HG03103 (cell line): Measurements from ENCODE around the gene ADAT1.

Experiments
- ATAC-seq: cut with Tn5 transposase; IDR thresholded peaks from one replicate; pipeline ENCODE4 v1.9.1; 2021; ENCODE audit warnings: low read depth; ENCODE audit not compliant: unreplicated experiment

The ADAT1 gene, protein sequence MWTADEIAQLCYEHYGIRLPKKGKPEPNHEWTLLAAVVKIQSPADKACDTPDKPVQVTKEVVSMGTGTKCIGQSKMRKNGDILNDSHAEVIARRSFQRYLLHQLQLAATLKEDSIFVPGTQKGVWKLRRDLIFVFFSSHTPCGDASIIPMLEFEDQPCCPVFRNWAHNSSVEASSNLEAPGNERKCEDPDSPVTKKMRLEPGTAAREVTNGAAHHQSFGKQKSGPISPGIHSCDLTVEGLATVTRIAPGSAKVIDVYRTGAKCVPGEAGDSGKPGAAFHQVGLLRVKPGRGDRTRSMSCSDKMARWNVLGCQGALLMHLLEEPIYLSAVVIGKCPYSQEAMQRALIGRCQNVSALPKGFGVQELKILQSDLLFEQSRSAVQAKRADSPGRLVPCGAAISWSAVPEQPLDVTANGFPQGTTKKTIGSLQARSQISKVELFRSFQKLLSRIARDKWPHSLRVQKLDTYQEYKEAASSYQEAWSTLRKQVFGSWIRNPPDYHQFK

DNA sequence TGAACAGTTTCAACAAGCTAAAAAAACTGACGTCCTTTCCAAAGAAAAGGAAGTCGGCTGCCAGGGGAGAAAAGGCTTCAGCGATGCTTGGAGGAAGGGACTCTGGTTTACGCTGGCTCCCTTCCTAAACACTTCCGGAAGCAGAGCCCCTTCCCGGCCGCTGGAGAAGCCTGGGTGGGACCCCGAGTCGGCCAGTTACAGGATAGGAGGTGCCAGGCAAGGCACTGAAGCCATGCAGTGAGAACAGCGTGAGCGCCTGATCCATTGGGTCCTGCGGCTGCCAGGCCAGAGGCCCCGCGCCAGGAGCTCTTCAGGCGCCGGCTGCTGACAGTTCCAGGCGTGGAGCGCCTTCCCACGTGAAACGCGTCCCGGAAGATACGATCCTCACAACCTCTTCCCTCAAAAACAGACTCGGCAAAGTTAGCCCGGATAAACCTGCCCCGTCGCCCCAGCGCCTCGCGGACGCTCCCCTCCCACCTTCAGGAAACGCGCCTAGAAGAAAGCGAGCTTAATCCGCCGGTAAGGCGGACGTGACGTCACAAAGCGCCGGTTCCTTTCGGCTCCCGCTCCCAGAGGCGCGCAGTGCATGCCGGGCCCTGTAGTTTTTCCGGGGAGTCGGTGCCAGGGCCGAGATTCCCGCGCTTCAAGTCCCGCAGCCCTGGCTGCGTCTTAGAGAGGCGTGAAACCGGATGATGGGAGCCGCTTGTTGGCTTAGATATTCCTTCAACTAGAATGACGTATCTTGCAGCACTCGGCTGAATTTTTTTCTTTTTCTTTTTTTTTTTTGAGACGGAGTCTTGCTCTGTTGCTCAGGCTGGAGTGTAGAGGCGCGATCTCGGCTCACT lies at the start of gene ADAT1:
Gene ADAT1 (minus strand): TSS at position 521 of the 845 bp plus-strand sequence. CDS start 2,482 bp downstream, outside the sequence.
- peak; percentile 96 for ATAC-seq

DNA sequence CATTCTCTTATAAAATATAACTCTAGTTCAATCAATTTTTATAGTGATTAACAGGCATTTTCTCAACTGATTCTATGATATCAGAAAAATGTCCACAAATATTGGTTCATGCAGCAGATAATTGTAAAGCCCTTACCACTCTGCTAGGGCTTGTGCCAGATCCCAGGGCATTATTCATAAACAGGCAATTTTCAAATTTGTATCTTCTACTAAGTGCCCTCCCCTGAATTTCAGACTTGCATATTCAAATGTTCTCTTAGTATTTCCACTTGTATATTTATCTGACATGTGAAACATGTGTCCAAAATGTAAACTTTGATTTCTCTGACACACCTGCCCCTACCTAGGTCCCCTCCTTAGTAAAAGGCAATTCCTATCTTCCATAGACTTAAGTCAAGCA lies 44.4 kb upstream of the ADAT1 start:
- ATAC-seq = no peak

DNA sequence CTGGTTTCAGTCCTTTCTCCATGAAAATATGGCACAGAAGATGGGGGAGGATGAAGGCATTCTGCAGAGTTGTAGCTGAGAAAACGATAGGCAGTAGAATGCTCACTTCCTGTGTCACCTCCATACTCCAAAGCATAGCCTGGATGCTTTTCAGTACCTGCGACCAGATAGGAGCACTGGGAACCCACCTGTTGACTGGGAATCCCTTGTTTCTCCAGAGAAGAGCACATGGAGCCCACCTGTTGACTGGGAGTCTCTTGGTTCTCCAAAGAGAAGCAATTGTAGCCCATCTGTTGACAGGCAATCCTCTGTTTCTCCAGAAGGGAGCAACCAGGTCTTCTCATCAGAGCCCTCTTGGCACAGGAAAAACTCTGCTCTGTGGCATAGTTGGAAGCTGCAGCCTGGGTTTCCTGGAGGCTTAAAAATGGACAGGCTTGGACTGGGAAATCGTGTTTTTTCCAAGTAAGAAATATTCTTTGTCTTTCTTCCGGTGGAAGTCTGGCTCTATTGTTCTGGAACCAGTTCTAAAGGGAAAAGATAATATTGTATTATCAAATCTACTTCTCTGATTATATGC lies 37.7 kb upstream of the ADAT1 start:
- ATAC-seq = no peak

DNA sequence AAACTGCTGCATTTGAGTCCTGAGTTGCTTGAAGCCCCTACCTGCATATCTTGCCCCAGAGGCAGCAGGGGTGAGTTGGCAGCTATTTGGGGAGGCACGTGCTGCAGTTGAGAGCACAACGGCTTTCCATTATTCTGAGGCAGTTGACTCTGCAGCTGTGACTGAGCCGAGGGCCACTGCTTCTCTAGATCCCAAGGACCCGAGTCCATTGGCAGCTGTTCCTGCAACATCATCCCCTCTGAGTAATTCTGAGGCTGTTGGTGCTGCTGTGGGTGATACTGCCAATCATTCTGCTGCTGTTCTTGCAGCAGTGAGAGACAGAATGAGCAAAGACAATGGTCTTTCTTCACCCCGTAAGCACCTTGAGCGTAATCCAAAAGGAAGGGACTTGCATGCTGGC lies 37.2 kb upstream of the ADAT1 start:
- ATAC-seq = no peak

DNA sequence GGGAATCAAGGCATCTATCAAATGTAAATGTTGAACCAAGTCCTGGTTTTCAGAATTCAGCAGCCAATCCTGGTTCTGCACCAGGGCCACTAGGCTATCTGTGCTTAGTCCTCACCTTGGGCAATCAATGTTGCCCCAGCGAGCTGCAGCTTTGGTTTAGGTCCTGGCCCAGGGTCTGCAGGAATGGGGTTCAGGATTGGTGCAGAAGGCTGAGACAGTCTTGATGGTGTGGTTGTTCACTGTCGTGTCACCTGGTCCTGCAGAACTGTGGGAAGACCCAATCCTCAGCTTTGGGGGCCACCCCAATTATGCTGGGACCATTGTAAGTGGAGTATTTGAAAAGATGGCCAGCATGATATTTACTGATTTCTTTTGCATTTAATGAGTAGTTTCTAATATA lies 35.1 kb upstream of the ADAT1 start:
- no peak for ATAC-seq

DNA sequence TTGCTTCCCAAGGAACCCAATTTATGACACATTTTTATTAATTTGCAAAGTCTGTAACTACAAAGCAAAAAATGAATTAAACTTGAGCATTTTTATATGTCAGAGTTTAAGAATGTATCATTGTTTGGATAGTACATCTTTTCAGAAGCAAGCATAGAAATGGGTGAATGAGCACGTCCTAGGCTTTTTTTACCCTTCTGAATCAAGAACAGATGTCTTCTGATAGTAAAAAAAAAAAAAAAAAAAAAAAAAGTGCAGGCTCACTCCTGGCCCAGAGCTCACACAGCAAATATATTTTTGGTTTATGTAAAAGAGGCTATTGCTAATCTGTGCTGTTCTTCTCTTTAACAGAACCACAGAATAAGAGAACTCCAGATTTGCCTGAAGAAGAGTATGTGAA lies 30.8 kb upstream of the ADAT1 start:
- no peak for ATAC-seq

DNA sequence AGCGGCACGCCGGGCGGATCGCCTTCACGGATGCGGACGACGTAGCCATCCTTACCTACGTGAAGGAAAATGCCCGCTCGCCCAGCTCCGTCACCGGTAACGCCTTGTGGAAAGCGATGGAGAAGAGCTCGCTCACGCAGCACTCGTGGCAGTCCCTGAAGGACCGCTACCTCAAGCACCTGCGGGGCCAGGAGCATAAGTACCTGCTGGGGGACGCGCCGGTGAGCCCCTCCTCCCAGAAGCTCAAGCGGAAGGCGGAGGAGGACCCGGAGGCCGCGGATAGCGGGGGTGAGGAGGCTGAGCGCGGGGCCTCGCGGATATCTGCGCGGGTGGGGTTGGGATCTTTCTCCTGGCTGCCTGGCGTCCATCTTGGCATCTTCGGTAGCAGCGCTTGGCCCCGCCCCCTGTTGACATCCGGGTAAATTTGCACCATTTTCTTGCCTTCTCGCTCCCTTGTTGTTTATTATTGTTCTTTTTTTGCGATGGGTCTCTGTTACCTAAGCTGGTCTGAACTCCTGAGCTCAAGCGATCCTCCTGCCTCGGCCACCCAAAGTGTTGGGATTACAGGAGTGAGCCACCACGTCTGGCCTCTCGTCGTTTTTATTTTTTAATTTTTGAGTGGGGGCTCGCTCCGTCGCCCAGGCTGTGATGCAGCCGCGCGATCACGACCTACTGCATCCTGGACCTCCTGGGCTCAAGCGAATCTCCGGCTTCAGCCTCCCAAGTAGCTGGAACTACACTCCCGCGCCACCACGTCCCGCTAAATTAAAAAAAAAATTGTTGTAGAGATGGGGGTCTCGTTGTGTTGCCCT lies 25.4 kb upstream of the ADAT1 start:
- peak; percentile 24 for ATAC-seq

DNA sequence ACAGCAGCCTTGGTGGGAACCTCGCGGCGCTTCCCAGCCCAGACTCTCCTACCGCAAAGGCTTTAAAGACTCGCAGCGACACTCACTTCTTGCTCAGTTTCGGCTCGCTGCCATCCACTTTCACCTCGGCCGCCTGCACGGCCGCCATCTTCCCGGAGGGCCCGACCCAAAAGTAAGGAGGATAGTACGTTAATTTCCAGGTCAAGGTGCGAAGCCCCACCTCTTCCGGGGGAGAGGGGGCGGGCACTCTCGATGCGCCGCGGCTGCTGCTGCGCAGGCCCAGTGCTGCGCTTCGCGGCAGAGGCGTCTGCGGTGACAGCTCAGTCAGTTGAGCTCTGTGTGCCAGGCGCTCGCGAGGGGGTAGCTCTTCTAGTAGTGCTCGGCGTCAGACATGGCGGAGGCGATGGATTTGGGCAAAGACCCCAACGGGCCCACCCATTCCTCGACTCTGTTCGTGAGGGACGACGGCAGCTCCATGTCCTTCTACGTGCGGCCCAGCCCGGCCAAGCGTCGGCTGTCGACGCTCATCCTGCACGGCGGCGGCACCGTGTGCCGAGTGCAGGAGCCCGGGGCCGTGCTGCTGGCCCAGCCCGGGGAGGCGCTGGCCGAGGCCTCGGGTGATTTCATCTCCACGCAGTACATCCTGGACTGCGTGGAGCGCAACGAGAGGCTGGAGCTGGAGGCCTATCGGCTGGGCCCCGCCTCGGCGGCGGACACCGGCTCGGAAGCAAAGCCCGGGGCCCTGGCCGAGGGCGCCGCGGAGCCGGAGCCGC lies 24.6 kb upstream of the ADAT1 start, which contains the start of the genes KARS1 and TERF2IP:
Gene KARS1 (minus strand): TSS at position 174 of the 773 bp plus-strand sequence. CDS start 26 bp downstream, at position 148.
Gene TERF2IP (plus strand): TSS at position 282 of the 773 bp plus-strand sequence. CDS start 110 bp downstream, at position 392.
- peak; percentile 83 for ATAC-seq

DNA sequence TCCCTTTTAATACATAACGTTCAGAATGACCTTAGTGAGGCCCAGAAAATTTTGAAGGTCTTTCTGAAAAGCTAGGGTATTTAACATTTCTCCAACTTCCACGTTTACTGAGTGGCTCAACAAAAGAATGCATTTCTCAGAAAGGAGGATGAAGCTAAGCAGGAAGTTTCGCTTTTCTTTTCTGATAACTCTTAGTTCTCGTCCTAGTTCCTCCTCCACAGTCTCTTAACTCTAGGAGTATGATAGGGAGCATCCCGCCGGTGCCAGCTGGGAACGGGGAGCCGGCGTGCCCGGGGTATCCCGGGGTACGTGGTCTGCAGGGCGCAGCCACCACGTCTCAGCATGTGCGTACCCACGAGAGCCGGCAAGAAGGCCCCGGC lies 24.0 kb upstream of the ADAT1 start:
- ATAC-seq = peak; percentile 19

DNA sequence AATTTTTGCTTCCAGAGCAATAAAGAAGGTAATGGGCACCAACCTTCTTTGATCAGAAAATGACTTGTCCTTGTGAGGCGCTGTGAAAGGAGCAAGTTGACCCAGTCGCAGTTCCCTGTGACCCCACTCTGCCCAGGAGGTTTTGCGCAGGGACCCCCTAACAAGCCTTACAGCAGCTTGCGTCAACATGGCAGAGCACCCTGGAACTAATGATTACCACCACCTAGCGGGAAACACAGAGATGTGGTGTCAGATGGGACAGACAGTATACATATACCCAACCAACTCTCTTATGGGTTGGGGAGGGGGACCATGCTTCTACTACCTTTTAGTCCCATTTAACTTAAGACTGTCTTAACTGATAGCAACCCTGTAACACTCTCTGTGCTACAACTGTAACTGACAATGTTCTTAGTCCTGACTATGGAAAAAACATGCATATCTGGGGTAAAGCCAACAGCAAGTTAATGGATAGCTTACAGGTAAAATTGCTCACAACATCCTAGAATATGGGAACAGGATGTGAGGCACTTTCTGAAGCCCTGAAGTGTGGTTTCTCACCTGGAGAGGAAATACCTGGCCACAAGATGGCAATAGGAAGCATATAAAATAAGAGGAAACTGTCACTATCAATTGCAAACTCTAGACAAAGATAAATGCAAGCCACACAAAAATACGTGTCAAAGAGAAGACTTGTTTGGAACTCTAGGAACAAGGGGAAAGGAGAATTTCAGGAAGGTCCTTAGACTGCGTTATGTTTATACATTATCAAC lies 21.3 kb upstream of the ADAT1 start:
- no peak for ATAC-seq

DNA sequence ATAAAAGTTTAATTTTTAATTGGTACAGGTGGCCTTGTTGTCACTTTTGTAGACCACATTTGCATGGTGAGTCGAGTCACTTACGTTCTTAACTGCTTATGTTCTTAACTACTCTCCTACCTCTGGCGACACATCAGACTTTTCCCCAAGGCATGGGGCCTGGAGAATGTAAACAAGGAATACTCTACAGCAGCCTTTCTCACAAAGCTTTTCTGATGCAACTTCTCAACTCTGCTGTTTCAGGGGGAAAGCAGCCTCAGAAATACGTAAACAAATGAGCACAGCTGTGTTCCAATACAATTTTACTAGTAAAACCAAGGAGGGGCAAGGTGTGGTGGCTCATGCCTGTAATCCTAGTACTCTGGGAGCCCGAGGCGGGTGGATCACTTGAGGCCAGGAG lies 17.5 kb upstream of the ADAT1 start:
- no peak for ATAC-seq

DNA sequence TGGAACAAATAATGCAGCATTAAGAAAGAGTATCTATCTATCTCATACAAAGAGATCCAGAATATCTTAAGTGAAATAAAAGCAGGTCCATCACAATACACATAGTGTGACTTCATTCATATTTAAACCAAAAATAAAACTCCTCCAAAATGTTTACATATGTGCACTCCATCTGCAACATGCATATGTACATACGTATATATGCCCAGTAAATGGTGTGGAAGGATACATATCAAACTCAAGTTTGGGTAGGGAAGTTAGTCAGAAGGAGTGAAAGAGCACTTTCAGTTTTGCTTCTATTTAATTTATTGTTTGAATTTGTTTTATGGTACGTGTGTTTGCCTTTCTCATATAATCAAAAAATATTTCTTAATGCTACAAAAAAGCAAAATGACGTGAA lies 12.0 kb upstream of the ADAT1 start:
- ATAC-seq = no peak

DNA sequence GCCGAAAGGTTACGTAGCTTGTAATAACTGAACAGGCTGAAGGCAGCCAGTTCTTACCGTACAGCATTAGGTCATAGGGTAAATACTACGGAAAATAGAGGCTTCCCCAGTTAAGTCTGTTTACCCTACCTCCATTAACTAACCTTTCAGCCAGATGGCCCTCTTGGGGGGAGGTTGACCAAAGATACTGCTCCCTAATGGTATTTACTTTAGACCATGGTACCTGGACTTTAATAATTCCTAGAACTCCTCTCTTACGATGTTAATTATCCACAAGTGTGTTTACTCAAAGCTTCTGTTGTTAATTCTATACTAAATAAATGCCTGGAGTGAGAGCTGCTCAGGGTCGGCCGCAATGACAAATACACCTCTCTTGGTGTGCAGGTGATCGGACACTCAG lies 9.8 kb upstream of the ADAT1 start:
- no peak for ATAC-seq

DNA sequence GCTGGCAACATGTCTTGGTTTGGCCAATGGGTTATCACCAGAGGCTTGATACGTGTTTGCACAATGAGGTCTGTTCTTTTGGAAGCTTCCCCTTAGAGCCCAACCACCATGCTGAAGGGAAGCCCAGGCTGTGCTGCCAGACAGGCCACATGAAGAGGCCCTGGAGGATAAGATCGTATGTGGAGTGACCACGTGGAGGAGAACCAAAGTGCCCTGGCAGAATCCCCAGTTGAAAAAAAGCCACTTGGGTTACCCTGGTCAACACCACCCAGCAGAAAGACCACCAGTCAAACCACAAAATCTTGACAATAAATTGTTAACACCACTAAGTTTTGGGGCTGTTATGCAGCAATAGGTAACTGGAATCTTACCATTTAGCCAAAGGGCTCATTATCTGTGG lies 7.0 kb upstream of the ADAT1 start:
- no peak for ATAC-seq

DNA sequence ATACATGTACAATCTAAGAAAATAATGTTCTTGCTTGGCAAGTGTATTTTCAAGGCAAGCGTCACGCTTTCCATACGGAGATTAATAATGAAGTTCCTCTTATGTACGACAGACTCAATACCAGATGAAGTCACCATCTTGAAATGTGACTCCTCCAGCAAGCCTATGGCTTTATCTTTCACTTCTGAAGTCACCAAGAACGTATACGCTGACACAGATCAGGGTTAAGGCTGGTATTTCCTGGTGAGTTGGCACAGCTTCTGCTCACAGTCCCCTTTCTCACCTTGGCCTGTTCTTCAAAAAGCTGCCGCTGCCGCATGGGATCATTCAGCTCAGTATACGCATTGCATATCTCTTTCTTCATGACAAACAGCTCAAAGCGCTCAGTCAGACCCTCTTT lies 6.1 kb upstream of the ADAT1 start:
- ATAC-seq = no peak

DNA sequence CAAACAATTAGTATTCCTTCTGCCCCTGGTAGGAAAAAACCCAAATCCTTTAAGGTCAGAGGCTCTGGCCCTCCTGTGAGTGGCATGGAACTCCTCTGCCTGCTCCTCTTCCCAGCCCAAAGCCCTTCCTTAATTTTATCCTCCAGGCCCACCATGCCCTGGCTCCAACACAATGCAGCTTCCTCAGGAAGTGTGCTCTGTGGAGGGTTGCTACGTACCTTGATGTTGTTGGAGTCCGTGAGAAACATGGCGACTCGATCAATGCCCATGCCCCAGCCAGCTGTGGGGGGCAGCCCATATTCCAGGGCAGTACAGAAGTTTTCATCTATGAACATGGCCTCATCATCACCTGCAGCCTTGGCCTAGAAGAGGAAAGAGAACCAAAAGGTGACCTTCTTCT lies 5.3 kb upstream of the ADAT1 start:
- ATAC-seq = no peak

DNA sequence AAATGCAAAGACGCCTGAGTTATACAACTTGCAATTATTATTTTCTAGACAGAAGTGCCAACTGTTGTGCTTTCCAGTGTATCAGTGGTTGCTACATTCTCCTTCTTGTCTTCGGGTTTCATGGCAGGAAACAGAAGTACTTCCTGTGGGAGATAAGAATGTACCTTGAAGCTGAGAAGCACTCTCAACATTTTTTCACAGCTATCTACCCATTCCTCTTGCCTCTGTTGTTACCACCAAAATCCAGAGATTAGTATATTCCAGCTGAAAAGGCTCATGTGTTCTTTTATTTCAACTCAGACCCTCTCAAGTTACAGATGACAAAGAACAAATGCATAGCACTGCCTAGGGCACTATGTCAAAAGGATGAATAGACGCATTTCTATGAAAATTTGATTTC lies 4.8 kb upstream of the ADAT1 start:
- ATAC-seq = no peak

DNA sequence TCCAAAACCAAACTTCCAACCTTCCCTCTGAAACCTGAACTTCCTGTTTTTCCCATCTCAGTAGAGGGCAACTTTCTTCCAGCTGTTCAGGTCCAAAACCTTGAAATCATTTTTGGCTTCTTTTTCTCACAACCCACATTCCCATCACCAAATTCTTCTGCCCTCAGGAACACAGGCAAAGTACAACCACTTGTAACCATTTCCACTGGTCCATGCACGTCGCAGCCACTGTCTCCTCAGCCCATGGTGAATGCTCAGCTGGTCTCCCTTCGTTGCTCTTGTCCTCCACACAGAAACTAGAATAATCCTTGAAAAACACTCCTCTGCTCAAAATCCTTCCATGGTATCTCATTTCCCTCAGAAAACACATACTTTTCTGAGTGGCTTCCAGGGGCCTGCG lies 3.7 kb upstream of the ADAT1 start:
- ATAC-seq = no peak

DNA sequence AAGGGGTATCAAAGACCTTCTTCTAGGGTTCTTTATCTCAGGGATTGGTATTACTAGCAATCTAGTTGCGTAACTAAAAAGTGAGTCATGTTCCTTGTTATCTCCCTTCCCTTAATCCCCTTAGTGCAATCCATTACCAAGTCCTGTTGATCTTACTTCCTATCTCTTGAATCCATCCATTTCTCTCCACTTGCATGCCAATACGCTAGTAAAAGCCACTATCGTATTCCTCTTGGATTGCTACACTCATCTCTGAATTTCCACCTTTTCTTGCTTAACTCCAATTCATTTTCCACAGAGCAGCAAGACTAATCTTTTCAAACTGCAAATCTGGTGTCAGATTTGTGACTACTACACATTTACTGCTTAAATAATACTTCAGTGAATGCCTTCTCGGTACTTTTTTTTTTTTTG lies 1.8 kb upstream of the ADAT1 start:
- ATAC-seq = no peak
